ENCODE measurements around the gene RERE.

DNA sequence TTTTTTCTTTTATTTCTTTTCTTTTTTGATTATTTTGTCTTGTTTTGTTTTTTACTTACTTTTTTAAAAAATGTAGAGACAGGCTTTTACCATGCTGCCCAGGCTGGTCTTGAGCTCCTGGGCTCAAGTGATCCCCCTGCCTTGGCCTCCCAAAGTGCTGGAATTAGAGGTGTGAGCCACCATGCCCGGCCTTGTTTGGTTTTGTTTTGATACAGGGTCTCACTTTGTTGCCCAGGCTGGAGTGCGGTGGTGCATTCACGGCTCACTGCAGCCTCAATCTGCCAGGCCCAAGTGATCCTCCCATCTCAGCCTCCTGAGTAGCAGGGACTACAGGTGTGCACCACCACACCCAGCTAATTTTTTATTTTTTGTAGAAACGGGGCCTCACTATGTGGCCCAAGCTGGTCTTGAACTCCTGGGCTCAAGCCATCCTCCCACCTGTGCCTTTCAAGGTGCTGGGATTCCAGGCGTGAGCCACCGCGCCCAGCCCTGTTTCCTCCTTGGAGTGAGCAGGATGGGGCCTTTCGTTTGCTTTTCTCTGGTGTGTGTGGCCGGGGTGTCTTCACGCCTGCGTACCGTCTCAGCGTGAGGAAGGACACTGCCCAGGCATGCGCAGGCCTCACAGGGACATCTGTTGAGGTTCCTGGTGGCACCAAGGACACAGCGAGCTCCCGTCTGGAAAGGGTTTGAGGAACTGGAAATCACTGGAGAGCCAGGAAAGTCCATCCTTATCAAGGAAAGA lies 484.0 kb downstream of the RERE start:
- TF ChIP-seq CTCF (IDR thresholded peaks at IDR 0.05) (no peak), TAF1 (IDR thresholded peaks at IDR 0.05; ENCODE audit: borderline replicate concordance, low read depth, low read length) (no peak), MAX (IDR thresholded peaks at IDR 0.05; ENCODE audit: low read depth) (no peak)

All from SK-N-SH (cell line).